Bronchial epithelial cell (primary cell): ENCODE results near the gene TMPRSS4. TPM values are rescaled to one million over a fixed set of nuclear protein-coding genes. Genes with fewer than 3 reads are reported as not detected.

ENCODE experiments used
- DNase-seq: peaks from one replicate; pipeline ENCODE4 v3.0.0-alpha.2; 2010; ENCODE audit warnings: low read depth
- FAIRE-seq: peaks from 2 replicates; lab custom pipeline; 2011; peaks lifted over from hg19 to GRCh38; lab: Jason Lieb, UNC
- H3K27me3 ChIP-seq: 2 replicates; pipeline ENCODE4 v1.5.1; 2011; ENCODE audit warnings: low read length; ENCODE audit not compliant: control insufficient read depth, insufficient read depth
- H3K36me3 ChIP-seq: 2 replicates; pipeline ENCODE4 v1.5.1; 2011; ENCODE audit warnings: low read length; ENCODE audit not compliant: control insufficient read depth, insufficient read depth
- H3K4me3 ChIP-seq: 2 replicates; pipeline ENCODE4 v1.5.1; 2011; ENCODE audit warnings: mild to moderate bottlenecking, low read depth, low read length, control low read depth
- total RNA-seq: library from RNA; depleted of rRNA; stranded (reverse); fragments of >200 nt; gene quantifications from 2 replicates; pipeline ENCODE4 v1.2.1, GENCODE V29; 2014
- TF ChIP-seq, protein P1 (sequence below): IDR thresholded peaks from 2 replicates; pipeline ENCODE4 v1.5.1; 2011; ENCODE audit warnings: mild to moderate bottlenecking, moderate library complexity, low read length, control low read depth, inconsistent platforms; ENCODE audit not compliant: insufficient read depth, severe bottlenecking

Gene TMPRSS4
- total RNA-seq, 1 donor from 2014 or later = 42.4 TPM

DNA sequence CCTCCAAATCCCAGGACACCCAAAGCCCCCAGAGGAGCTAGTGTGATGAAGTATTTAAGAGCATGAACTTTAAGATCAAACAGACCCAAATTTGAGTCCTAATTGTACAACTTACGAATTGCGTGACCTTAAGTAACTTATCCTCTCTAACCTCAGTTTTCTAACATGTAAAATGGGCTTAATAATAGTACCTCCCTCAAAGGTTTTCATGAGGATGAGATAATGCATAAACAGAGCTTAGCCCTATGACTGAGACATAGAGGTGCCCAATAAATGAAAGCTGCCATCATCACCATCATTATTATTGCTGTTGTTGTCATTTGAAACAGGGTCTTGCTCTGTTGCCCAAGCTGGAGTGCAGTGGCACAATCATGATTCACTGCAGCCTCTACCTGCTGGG, 90.4 kb downstream of the TMPRSS4 start:
- no peaks in the 10 kb centered on the region for H3K27me3 ChIP-seq
- FAIRE-seq (no peak), DNase-seq (no peak)
- no peaks in the 10 kb centered on the region for H3K36me3 ChIP-seq
- TF ChIP-seq, protein P1, sequence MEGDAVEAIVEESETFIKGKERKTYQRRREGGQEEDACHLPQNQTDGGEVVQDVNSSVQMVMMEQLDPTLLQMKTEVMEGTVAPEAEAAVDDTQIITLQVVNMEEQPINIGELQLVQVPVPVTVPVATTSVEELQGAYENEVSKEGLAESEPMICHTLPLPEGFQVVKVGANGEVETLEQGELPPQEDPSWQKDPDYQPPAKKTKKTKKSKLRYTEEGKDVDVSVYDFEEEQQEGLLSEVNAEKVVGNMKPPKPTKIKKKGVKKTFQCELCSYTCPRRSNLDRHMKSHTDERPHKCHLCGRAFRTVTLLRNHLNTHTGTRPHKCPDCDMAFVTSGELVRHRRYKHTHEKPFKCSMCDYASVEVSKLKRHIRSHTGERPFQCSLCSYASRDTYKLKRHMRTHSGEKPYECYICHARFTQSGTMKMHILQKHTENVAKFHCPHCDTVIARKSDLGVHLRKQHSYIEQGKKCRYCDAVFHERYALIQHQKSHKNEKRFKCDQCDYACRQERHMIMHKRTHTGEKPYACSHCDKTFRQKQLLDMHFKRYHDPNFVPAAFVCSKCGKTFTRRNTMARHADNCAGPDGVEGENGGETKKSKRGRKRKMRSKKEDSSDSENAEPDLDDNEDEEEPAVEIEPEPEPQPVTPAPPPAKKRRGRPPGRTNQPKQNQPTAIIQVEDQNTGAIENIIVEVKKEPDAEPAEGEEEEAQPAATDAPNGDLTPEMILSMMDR = no peak
- no peak overlapping the region for H3K4me3 ChIP-seq

DNA sequence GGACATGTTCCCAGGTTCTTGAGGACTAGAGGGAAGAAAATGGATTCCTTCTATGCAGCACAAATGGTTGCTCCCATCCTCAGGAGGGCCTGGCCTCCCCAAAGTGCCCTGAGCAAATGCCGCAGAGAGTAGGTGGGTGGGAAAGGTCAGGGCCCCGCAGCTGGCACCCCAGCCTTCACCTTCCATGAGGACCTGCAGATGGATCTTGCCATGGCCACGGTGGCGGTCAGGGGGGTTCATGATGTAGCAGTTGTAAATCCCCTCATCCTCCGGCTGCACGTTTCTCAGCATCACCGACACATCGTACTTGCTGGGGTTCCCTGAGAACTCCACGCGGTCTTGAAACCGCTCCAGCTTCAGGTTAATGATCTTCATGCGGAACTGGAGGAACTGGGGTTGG, 91.0 kb downstream of the TMPRSS4 start:
- no peaks in the 10 kb centered on the region for H3K27me3 ChIP-seq
- no peak overlapping the region for H3K4me3 ChIP-seq
- TF ChIP-seq, protein P1 = no peak
- DNase-seq = no peak
- no peaks in the 10 kb centered on the region for H3K36me3 ChIP-seq
- no peak for FAIRE-seq

DNA sequence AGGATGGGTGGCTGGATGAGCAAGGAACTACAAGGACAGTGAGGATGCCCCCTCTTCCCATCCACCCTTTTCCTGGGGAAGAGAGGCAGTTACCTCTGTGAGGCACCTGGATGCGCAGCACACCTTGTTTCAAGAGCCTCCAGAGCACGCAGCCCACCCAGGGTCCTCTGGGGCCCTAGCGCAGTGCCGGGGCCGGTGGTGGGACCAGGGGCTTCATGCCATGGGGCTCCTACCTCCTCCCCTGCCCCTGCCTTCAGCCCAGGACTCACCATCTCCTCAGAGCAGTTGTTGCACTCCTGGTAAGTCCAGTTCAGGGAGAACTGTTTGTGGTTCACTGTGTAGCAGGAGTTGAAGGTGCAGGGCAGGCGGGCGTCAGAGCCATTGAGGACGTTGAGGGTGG, 91.4 kb downstream of the TMPRSS4 start:
- H3K4me3 ChIP-seq = no peak overlapping the region
- no peak for DNase-seq
- TF ChIP-seq, protein P1 = no peak
- no peaks in the 10 kb centered on the region for H3K27me3 ChIP-seq
- no peak for FAIRE-seq
- H3K36me3 ChIP-seq = no peaks in the 10 kb centered on the region

DNA sequence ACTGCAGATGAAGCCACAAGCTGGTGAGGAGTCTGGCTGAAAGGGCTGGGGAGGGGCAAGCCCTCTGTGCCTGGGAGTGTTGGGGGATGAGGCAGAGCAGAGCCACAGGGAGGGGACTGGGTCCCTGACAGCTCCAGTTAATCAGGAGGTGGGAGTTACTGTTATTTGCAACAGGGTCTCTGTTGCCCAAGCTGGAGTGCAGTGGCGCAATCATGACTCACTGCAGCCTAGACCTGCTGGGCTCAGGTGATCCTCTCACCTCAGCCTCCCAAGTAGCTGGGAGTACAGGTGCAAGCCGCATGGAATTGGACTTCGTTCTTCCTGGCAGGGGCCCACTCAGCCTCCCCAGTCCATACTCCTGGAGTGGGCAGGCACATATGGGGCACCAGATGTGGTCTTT, 91.9 kb downstream of the TMPRSS4 start:
- FAIRE-seq (no peak), DNase-seq (peak; percentile 75)

DNA sequence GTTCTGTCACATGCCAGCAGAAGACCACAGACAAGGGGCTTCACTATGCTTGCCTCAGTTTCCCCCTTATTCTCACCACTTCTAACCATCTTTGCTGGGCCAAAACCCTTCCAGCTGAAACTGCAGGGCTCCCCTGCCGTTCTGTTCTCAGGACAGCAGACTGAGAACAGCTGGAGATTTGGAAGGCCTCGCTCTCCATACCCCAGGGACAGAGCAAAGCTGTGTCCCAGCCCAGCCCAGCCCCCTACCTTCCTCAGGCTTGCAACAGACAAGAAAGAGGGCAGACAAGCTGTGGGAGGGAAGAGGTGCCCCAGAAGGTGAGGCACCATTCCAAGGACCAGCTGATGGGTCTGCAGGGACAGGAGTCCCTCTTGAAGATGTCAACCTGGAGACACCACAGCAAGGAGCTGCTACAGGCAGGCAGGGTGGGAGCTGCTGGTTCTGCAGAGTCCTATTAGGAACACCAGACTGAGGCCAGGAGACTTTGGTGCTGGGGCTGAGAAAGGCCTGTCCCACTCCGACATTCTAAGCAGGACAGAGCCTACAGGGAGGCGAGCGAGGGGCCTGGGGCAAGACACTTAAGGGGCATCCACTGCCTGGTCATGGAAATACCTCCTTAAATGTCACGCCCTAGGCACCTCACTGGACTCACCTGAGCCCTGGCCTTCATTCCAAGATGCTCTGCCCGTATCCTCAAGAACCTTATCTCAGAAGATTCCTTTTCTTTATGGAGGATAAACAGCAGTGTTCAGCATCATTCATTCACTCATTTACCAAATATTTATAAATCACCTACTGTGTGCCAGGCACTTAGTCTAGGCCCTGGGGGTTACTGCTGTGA, 92.6 kb downstream of the TMPRSS4 start:
- no peaks in the 10 kb centered on the region for H3K27me3 ChIP-seq

More for the DNA sequence above, 91.9 kb downstream of the TMPRSS4 start:
- TF ChIP-seq, protein P1 = no peak
- no peak overlapping the region for H3K4me3 ChIP-seq
- H3K27me3 ChIP-seq = no peaks in the 10 kb centered on the region
- H3K36me3 ChIP-seq = no peaks in the 10 kb centered on the region

More for the DNA sequence above, 92.6 kb downstream of the TMPRSS4 start:
- H3K4me3 ChIP-seq = no peak overlapping the region
- no peak for FAIRE-seq
- TF ChIP-seq, protein P1 = no peak
- no peak for DNase-seq
- H3K36me3 ChIP-seq = no peaks in the 10 kb centered on the region
